RKO (cell line): Measurements from ENCODE around the gene NUP93.
"Not testable (repeated sequence)": the region's sequence is repeated elsewhere in the genome, so short reads cannot be mapped to it uniquely, and the experiment has no call there.

Source experiments
- DNase-seq: peaks from one replicate; pipeline ENCODE4 v3.0.0-alpha.2; 2016; ENCODE audit warnings: low spot score

The NUP93 gene

DNA sequence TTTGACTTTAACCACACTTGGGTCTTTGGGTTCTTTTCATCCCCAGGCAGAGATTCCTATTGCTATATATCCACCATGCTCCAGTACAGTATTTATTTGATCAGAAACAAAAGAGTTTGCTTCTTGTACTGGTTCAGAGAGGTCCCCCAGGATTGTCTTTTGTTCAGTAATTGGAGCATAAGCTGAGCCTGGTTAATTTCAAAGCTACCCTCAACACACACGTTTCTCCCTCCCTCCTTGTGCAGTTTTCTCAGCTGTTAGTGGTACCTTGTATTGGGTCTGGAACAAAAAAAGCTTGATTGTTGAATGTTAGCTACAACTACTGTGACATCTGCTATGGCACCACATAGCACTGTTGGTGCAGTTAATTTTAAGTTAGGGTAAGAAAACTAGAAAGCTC is 50.0 kb downstream of the NUP93 start:
- DNase-seq: no peak

DNA sequence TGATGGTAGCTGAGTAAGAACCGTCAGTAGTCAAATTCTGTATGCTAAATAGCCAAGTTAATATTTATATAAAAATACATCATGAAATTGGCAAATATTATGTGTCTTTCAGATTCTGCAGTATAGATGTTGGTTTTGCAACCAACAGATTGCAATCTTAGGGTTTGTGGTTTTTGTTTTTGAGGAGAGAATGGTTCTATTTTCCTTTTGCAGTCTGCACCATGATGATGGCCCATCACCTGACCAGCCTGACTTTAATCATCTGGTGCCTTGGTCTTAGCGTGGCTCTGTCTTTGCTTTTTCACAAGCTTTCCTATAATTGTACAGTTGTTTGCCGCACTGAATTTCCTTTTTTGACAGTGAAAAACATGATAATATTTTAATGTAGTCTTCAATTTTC is 50.7 kb downstream of the NUP93 start:
- no peak for DNase-seq

DNA sequence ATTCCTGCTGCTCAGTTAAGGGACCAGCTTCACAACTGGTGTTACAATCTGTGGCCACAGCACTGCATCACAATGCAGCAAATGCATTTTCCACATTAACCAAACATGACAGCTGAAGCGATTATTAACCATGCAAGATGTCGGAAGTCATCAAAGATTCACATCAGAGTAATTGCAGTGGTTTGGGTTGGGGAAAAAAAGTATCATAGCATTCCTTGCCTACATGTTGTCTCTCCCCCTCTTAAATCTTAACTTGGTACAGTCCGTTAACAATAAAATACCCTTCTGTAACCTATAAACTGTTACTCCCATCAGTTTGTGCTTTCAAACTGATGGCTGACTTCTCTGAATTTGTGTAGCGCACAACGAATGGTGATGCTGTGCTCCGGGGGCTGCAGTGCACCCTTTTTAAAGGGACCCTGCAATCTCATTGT is 51.6 kb downstream of the NUP93 start:
- DNase-seq: no peak

DNA sequence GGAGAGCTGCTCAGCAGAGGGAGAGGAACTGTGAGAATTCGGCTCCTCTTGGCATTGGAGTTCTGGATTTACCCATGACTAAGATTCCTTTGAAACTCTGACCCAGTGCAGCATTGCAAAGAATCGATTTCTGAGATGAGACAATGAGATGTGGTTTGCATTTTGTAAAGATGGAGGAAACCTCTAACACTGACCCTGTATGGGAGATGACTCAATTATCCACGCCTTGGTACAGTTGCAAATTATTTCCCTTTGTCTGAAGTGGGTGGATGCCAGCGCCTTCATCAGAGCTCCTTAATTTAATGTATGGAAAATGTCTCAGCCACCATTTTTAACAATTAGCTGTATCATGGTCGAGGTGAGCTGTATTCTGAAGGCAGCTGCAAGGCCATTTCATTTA is 53.4 kb downstream of the NUP93 start:
- DNase-seq: no peak

DNA sequence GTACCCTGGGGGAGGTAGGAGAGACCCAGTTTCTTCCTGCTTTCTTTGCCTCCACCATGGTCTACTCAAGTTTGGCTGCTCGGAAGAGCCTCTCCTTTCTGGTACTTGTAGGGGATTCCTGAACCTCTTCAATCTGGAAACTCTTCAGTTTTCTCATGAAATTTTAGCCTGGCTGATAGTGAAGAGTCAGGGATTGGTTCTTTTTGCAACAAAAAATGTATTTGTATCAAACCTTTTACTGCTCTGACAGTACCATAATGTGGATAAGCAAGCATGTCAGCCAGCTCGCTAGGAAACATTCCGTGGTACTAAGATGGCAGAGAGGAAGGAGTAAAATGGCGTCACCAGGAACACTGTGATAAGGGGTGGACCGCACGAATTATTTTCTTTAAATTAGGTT is 55.4 kb downstream of the NUP93 start:
- DNase-seq: no peak

DNA sequence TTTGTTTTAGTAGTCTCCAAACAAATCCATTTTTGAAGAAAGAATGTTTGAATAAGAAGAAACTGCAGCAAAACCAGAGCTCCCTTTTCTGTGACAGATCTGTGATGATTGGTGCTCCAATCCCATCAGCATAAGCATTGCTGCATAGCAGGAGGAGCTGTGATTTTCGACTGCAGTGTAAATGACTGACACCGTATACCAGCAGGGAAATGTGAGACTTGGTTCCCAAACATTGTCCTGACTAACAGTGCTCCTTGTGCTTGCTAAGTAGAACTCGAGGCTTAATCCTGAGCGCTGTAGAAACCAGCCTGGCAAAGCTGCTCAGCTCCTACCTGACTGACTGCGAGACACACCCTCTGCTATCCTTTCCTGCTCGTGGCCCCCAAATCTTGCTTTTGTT is 57.2 kb downstream of the NUP93 start:
- no peak for DNase-seq

DNA sequence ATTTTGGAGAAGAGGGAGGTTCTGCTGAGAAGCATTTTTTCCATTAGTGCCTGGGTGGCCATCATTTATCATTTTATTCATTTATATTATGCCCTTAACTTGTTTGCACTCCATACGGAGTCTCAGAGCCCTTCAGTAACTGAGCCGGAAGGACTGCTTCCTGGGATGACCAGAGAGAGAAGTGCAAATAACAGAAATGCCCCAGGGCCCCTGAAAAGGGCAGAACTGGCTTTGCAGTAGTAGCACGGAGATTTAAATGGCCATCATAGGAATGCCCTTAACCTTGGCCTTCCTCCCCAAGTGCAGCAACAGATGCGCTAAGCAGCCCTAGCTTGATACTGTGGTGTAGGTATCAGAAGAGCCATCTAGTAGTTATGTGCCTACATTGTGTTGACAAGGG is 58.5 kb downstream of the NUP93 start:
- no peak for DNase-seq

DNA sequence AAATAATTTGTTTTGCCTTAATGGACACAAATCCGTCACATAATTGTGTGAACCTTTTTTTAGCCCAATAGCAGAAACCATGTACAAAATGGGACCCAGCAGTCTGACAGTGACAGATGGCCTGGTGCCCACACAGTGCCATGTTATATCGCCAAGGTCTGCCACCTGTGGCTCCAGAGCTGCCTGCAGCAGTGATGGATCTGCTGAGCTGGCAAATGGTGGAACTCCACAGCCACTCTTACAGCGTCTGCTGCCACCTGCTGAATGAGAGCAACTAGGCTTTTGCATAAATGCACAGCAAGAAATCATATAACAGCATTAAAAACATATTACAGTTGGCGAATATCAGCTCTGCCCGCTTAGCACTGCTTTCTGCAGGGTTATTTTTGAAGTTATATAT is 59.4 kb downstream of the NUP93 start:
- DNase-seq: peak; percentile 56

DNA sequence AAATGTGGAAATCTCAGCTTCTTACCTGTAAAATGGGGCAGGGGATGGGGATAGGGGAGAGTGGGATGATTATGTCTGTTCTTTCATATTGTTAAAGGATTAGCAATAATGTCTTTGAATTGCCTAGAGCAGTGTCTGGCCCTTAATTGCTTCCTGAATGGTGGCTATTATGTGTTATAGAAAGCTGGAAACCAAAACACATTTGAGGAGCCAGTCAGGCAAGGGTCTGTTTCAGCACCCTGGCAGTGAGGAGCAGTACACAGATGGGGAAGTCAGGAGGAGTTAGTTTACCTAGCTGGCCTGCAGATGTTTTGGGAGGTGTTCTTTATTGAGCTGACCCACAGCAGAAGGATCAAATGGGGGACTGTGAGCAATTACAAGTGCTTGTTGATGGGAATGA is 63.0 kb downstream of the NUP93 start:
- no peak for DNase-seq

DNA sequence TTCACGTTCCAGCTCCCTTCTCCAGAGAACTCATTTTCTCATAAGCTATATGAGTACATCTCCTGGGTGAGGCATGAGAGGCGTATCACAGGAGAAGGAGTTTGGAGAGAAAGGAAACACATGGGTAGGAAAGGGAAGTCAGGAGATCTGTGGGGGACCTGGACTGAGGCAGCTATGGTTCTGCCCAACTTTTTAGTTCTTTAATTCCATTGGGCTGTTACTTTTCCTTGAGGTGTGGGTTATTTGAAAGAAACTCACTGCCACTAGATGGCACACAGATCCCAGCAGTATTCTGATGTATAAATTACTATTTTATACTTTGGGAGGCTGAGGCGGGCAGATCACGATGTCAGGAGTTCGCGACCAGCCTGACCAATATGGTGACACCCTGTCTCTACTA is 63.6 kb downstream of the NUP93 start:
- peak; percentile 28 for DNase-seq

DNA sequence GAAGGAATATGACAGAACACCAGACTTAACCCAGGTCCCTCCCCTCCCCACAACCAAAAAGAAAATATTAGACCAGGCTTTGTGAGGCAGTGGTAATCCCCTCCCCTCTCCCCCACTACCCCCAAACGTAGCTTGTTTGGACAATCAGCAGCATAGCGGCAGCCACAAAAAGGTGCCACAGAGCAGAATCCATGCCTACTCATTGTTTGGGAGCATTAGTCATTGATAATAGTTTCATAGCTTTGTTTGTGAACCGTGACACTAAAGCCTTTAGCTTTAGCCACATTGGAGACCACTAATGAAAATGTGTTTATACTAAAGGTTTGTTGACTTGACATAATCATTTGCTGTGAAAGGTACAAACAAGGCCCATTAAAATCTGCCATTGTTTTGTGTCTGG is 65.1 kb downstream of the NUP93 start:
- DNase-seq: no peak

DNA sequence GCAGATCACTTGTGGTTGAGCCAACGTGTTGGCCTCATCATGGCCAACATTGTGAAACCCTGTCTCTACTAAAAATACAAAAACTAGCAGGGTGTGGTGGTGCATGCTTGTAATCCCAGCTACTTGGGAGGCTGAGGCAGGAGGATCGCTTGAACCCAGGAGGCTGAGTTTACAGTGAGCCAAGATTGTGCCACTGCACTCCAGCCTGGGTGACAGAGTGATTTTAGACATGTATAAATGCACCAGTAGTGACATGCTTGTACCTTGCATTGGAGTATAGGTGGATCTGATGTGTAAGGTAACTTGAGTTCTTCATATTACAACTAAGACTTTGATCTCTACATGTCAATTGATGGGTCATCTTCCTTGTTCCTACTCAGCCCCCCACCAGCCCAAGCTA is 67.1 kb downstream of the NUP93 start:
- not testable (repeated sequence) for DNase-seq

DNA sequence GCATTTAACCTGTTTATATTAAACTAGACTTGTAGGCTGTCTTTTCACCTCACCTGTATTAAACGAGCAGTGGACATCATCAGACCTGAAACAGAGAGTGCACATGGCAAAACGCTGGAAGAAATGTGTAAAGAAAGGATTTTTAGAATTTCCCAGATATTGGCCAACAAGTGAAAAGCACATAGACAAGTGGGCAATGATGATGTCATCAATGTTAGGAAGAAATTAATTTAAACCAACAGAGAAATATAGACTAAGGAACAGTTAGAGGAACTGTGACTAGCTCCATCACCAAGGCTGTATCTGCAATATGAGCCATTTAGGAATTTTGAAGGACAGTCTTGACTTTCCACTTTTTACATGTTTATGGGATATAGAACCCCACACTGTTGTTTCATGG is 67.9 kb downstream of the NUP93 start:
- no peak for DNase-seq

DNA sequence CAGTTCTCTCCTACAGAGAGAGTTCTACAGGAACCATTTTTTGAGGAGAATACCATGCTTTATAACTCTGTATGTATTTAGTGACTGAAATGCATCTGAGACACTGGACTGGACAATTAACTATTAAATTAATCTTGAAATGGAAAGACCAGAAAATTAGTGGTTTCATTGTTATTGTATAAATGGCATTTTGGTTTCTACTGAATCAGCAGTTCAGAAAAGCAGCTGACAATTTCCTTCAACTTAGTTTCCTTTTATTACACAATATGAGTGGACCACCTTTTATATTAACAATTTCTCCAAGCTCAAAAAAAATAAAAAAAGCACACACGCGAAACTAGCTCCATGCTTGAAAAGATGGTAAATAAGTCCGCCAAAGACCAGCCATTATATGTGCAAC is 69.0 kb downstream of the NUP93 start:
- no peak for DNase-seq

DNA sequence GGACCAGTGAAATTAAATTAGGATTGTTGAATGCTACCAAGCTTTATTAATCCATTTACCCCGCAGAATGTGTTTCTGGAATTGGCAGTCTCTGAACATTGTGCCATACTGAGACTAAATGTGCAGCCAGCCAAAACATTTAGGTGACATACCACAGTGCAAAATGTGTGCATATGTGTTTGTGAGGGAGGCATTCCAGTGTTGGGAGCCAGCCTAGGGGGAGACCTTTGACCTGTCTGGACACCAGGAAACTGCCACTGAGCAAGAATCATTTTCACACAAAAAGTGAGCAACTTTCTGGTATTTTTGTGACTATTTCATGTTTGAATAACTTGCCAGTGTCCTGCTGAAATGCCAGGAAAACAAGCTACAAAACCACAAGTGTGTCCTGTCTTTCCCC is 70.4 kb downstream of the NUP93 start:
- DNase-seq: no peak

DNA sequence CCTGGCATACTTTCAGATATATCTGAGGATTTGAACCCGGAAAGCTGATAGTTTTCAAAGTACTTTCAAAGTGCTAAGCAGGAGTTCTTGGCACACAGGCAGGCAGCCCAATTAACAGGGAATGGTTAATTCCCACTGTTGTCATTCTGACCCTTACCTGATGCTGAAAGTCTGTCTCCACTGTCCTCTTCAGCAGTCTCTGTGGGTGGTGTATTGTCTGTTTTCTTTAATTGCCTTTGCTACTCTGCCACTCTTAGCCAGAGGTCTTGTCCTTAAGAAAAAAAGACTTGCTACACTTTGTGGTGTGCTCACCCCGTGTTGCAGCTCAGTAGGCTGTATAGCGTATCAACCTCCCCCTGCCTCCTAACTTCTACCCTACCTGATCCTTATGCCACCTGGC is 71.8 kb downstream of the NUP93 start:
- DNase-seq: no peak

DNA sequence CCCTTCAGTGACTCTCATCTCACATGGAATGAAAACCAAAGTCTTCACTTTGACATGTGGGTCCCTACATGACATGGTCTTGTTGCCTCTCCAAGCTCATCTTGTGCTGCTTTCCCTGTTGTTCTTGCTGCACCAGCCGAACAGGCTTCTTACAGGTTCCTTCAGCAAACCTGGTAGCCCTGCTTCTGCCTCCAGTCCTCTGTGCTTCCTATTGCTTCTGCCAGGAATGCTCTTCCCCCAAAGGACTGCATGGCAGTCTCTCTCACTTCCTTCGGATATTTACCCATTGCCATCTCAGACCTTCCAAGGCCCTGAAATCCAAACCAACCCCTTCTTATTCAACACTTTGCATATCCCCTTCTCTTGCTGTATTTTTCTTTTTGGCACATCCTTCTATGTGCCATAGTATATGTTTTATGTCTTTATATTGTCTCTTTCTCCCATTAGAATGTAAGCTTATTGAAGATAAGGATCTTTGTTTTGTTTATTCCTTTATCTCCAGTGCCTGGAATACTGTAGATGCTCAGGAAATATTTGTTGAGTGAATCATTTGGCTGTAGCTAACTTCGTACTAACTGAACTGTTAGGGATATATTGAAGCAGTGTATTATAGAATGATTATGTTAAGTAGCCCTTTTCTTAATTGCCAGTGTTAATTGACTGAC is 77.2 kb downstream of the NUP93 start:
- peak; percentile 16 for DNase-seq

DNA sequence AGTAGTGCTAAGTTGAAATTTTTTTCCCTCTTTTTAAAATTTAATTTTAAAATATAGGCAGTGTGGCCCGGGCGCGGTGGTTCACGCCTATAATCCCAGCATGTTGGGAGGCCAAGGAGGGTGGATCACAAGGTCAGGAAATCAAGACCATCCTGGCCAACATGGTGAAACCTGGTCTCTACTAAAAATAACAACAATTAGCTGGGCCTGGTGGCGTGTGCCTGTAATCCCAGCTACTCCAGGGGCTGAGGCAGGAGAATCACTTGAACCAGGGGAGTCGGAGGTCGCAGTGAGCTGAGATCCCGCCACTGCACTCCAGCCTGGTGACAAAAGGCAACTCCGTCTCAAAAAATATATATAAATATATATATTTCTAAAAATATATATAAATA is 77.7 kb downstream of the NUP93 start:
- not testable (repeated sequence) for DNase-seq

DNA sequence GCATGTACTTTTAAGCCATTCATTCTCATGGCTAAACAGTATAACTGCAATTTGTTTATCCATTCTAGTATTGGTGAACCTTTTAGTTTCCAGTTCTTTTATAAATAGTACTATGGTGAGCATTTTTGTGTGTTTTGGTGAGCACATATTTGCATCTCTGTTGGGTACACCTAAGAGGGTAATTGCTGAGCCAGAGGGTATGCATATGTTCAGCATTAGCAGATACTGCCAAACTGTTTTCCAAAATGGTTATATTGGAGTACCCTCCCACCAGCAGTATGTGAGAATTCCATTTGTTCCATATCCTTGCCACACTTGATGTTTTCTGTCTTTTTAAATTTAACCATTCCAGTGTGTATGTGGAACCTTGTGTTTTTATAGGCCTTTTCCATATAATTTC is 81.0 kb downstream of the NUP93 start:
- DNase-seq: no peak

DNA sequence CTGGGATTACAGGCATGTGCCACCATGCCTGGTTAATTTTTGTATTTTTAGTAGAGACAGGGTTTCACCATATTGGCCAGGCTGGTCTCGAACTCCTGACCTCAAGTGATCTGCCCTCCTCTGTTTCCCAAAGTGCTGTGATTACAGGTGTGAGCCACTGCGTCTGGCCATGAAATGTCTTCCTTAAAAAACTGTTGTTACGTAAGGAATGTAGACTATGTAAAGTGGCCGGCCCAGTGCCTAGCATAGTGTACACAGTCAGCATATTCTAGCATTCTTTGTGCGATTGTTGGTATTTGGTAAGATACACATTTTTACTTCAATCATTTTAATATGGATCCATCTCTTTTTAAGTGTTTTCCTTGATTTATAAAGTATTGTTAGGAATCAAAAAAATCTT is 81.7 kb downstream of the NUP93 start:
- not testable (repeated sequence) for DNase-seq

DNA sequence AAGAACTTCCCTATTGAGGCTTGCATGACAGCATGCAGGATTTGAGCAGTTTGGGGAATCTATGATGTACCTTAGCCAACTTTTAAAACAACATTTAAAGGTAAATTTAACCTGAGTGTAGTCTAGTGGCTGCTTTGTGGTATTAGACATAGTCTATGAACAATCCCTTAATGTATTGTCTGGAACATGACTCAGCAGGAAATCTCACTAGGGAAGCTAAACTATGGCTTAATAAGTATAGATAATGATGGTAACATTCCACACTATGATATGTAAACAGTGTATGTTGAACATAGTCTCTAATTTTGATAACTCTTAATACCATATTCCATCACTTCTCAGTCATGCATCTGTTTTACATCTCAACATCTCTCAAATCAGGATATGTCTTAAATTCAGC is 83.0 kb downstream of the NUP93 start:
- DNase-seq: peak; percentile 8

DNA sequence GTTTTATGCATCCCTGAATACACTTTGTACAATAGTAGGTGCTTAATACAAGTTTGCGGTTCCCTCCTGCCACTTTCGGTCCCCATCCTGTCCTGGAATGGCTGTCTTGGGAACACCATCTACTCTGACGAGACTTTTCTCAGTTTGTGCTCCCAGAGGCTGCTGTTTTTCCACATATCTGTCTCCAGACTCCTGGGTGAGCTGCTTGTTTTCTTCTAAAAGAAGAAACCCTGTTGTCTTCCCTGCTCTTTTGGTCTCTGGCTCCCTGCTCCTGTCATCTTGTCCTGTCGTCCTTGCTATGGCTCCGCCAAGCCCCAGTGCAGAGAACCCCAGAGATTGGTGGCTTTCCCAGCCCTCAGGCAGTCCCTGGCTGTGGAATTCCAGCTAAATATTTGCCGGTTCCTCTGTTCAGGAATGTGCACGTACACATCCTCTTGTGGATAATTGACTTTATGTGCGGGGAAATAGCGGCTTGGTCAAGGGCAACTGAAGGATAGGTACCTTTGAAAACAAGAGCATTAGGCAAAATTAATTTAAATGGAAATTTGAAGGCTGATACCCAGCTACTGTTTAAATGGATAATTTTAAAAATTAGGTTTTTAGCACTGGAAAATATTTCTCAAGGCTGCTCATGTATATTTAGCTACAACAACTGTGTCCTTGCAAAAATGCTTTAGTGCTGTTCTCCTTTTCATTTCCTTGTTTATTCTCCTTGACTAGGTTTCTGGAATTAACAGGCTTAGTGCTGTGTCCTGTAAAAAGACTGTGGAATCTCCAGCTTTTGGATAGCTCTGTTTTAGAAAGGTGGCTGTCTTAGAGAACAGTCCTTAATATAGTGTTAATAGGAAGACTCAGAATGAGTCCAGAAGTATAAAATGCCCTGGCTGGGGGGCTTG is 84.9 kb downstream of the NUP93 start:
- DNase-seq: no peak

DNA sequence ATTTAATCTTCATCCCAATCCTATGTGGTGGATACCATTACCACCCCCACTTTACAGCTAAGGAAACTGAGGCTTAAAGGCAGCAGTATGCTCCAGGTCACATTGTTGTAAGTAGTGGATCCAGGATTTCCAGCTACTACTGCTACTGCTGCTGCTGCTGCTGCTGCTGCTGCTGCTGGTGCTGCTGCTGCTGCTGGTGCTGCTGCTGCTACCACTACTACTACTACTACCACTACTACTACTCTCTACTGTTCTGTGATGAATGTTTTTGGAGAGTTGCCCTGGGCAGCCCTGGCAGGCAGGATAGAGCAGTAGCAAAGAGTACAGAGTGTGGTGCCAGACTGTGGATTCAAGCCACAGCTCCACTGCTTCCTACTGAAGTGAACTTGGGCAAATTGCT is 85.8 kb downstream of the NUP93 start:
- DNase-seq: no peak

DNA sequence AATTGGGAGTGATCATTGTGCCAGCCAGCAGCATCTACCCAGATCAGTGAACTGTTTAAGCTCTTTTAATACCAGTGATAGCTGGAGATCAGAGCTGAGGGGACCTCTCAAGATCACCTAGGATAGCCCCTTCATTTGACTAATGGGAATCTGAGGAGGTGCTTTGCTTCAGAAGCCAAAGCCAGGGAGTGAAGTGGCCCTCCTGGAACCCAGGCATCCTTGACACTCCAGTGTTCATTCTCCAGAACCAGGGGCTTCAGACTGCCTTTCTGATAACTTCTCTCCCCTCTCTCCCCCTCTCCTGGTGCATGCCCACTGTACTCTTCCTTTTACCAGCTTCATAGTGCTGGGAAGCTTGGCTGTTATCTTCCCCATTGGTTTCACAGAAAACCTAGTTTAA is 87.1 kb downstream of the NUP93 start:
- no peak for DNase-seq
